ENCODE results near the gene WDR76.
"Not testable (repeated sequence)": the region's sequence is repeated elsewhere in the genome, so short reads cannot be mapped to it uniquely, and the experiment has no call there.

Gene WDR76

DNA sequence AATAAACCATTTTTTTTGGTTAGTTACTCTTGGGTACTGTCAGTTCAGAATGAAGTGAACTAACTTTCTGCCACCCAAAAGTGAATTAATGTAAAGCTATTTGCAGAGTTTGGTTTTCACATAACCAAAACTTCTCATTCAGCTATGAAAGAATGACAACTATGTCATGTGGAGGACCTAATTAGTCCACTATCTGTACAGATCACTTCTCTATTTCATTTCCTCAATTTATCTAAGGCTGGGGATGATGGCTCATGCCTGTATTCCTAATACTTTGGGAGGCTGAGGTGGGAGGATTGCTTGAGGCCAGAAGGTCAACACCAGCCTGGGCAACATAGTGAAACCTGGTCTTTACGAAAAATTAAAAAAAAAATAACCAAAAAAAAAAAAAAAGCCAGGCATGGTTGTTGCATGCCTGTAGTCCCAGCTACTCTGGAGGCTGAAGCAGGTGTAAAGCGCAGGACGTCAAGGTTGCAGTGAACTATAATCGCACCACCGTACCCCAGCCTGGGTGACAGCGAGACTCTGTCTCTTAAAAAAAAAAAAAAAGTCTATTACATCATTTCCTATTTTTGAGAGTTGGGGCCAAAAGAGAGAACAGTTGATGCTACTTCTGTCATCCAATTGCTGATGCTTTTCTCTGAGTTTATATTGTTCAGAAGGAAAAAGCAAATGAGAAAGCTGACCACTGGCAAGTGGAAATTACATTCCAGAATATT is 17.7 kb upstream of the WDR76 start:
- H3K27ac ChIP-seq (ENCODE audit: low read length) = no peak overlapping the region
- H3K9me3 ChIP-seq (ENCODE audit: insufficient read depth, low read length, severe bottlenecking) = no peaks in the 10 kb centered on the region
- no peaks in the 10 kb centered on the region for H3K79me2 ChIP-seq (ENCODE audit: insufficient read depth, low read length)
- no peak overlapping the region for H3K4me2 ChIP-seq (ENCODE audit: insufficient read depth, low read length)
- no peak for DNase-seq
- H3K9ac ChIP-seq (ENCODE audit: low read depth, low read length) = no peak overlapping the region
- H3K4me1 ChIP-seq (ENCODE audit: insufficient read depth, low read length) = no peaks in the 10 kb centered on the region
- no peaks in the 10 kb centered on the region for H3K27me3 ChIP-seq (ENCODE audit: insufficient read depth, low read length, poor library complexity)
- H4K20me1 ChIP-seq (ENCODE audit: insufficient read depth, low read length) = no peaks in the 10 kb centered on the region
- no peak for TF ChIP-seq EZH2 (IDR thresholded peaks at IDR 0.05; ENCODE audit: borderline replicate concordance, low read depth, low read length, severe bottlenecking)
- TF ChIP-seq, protein P1, sequence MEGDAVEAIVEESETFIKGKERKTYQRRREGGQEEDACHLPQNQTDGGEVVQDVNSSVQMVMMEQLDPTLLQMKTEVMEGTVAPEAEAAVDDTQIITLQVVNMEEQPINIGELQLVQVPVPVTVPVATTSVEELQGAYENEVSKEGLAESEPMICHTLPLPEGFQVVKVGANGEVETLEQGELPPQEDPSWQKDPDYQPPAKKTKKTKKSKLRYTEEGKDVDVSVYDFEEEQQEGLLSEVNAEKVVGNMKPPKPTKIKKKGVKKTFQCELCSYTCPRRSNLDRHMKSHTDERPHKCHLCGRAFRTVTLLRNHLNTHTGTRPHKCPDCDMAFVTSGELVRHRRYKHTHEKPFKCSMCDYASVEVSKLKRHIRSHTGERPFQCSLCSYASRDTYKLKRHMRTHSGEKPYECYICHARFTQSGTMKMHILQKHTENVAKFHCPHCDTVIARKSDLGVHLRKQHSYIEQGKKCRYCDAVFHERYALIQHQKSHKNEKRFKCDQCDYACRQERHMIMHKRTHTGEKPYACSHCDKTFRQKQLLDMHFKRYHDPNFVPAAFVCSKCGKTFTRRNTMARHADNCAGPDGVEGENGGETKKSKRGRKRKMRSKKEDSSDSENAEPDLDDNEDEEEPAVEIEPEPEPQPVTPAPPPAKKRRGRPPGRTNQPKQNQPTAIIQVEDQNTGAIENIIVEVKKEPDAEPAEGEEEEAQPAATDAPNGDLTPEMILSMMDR (IDR thresholded peaks at IDR 0.05; ENCODE audit: borderline replicate concordance, extremely low read depth, low read length, poor library complexity, severe bottlenecking) = no peak
- H3K36me3 ChIP-seq (ENCODE audit: insufficient read depth, low read length) = peaks cover 92% of the 10 kb centered on the region
- no peak for ATAC-seq (ENCODE audit: insufficient read depth, low read depth)
- no peak overlapping the region for H2AFZ ChIP-seq (ENCODE audit: low read depth, low read length)
- no peak overlapping the region for H3K4me3 ChIP-seq (ENCODE audit: low read depth in 1 of 2, low read length in 2 of 2)

DNA sequence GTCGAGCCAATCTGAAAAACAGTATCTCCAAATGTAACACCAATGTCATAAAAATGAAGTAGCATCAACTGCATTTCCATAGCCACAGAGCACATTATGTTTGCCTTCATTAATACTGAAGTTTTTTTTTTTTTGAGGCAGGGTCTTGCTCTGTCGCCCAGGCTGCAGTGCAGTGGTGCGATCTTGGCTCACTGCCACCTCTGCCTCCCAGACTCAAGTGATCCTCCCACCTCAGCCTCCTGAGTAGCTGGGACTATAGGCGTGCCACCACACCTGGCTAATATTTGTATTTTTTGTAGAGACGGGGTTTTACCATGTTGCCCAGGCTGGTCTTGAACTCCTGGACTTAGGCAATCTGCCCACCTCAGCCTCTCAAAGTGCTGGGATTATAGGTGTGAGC is 11.7 kb upstream of the WDR76 start:
- H3K4me2 ChIP-seq (ENCODE audit: insufficient read depth, low read length); H3K4me1 ChIP-seq (ENCODE audit: insufficient read depth, low read length); DNase-seq; H3K9me3 ChIP-seq (ENCODE audit: insufficient read depth, low read length, severe bottlenecking); H3K27me3 ChIP-seq (ENCODE audit: insufficient read depth, low read length, poor library complexity); ATAC-seq (ENCODE audit: insufficient read depth, low read depth); H4K20me1 ChIP-seq (ENCODE audit: insufficient read depth, low read length); H3K4me3 ChIP-seq (ENCODE audit: low read depth in 1 of 2, low read length in 2 of 2); H2AFZ ChIP-seq (ENCODE audit: low read depth, low read length); H3K9ac ChIP-seq (ENCODE audit: low read depth, low read length); H3K27ac ChIP-seq (ENCODE audit: low read length): not testable (repeated sequence)
- Histone ChIP-seq H3K36me3 (ENCODE audit: insufficient read depth, low read length) (peaks cover 77% of the 10 kb centered on the region), H3K79me2 (ENCODE audit: insufficient read depth, low read length) (peaks cover 32% of the 10 kb centered on the region)

DNA sequence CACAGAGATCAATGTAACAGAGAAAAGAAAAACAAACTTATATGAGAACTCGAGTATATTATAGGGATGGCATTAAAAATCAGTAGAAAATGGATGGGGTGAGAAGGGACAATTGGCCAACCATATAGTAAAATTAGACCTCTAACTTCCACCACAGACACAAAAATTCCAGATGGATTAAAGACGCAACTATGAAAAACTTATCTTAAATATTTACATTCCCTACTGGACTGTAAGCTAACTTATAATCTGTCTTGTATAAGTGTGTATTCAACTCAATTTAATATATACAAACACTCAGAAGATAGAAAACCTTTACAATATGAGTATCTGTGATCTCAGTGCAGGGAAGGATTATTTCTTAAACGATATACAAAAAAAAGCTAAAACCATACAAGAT is 5.3 kb upstream of the WDR76 start:
- Histone ChIP-seq H3K79me2 (ENCODE audit: insufficient read depth, low read length) (peaks cover 93% of the 10 kb centered on the region), H3K9ac (ENCODE audit: low read depth, low read length) (no peak overlapping the region), H3K36me3 (ENCODE audit: insufficient read depth, low read length) (peaks cover 21% of the 10 kb centered on the region), H3K4me2 (ENCODE audit: insufficient read depth, low read length) (peak overlapping the region; percentile 58), H3K27ac (ENCODE audit: low read length) (no peak overlapping the region; the same call in 1 of the 2 replicates), H3K4me3 (ENCODE audit: low read depth in 1 of 2, low read length in 2 of 2) (no peak overlapping the region), H3K4me1 (ENCODE audit: insufficient read depth, low read length) (peaks cover 56% of the 10 kb centered on the region), H4K20me1 (ENCODE audit: insufficient read depth, low read length) (peaks cover 5% of the 10 kb centered on the region; the same call in 1 of the 2 replicates), H3K9me3 (ENCODE audit: insufficient read depth, low read length, severe bottlenecking) (no peaks in the 10 kb centered on the region), H2AFZ (ENCODE audit: low read depth, low read length) (no peak overlapping the region), H3K27me3 (ENCODE audit: insufficient read depth, low read length, poor library complexity) (no peaks in the 10 kb centered on the region)
- DNase-seq (no peak), ATAC-seq (ENCODE audit: insufficient read depth, low read depth) (no peak)
- TF ChIP-seq EZH2 (IDR thresholded peaks at IDR 0.05; ENCODE audit: borderline replicate concordance, low read depth, low read length, severe bottlenecking) = no peak
- TF ChIP-seq, protein P1 (IDR thresholded peaks at IDR 0.05; ENCODE audit: borderline replicate concordance, extremely low read depth, low read length, poor library complexity, severe bottlenecking) = no peak

DNA sequence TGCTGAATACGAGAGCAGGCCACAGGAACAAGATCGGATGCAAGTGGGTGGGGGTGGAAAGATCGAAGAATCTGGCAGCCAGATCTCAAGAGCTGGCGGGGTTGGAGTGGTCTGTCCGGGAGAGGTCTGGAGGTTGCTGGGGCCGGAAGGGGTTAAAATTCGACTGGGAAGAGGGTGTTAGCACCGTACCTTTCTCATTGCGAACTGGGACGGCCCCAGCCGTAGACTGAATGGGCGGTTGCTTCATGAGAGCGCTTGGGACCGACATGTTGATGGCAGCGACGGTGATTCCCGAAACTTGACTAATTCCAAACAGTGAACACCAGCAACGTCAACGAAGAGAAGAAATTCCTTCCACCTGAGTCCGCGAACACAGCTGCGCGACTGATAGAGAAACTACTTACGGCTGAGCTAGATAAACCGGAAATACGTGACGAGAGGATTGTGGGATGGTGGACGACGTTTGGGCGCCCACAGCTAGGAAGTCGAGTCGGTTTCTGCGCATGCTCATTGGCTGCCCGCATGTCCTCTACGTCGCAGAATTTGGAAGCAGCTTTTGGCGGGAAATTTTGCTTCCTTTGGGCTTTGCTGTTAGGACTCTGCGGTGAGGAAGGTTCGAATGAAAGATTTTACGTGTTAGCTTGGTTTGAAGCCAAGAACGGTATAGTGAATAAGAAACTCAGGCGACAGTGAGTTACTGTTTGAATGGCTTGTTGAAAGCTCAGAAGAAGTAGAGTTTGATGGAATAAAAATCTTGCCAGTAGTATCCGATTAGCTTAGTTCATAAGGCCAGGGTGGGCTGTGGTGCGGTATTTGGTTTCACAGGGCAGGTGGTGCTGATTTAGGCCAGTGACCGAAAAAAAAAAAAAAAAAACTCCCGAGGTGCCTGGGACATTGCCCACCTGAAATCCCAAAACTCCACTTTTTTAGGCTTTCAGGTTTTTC is 2.2 kb upstream of the WDR76 start, which contains the start of gene MFAP1:
Gene MFAP1, minus strand, starts transcription at position 389 of the 945 bp plus-strand sequence. Its CDS starts 121 bp downstream, at position 268.
- Histone ChIP-seq H2AFZ (ENCODE audit: low read depth, low read length) (peak within 1 kb of the TSS; percentile 96), H3K4me1 (ENCODE audit: insufficient read depth, low read length) (peaks cover 77% of the 10 kb centered on the region), H4K20me1 (ENCODE audit: insufficient read depth, low read length) (peaks cover 3% of the 10 kb centered on the region; the same call in 1 of the 2 replicates), H3K79me2 (ENCODE audit: insufficient read depth, low read length) (peaks cover 97% of the 10 kb centered on the region), H3K9ac (ENCODE audit: low read depth, low read length) (peak within 1 kb of the TSS; percentile 68), H3K36me3 (ENCODE audit: insufficient read depth, low read length) (peaks cover 9% of the 10 kb centered on the region), H3K27ac (ENCODE audit: low read length) (peak within 1 kb of the TSS; percentile 95), H3K9me3 (ENCODE audit: insufficient read depth, low read length, severe bottlenecking) (no peaks in the 10 kb centered on the region), H3K4me2 (ENCODE audit: insufficient read depth, low read length) (peak within 1 kb of the TSS; percentile 79), H3K4me3 (ENCODE audit: low read depth in 1 of 2, low read length in 2 of 2) (peak within 1 kb of the TSS; percentile 96 to 97), H3K27me3 (ENCODE audit: insufficient read depth, low read length, poor library complexity) (no peaks in the 10 kb centered on the region)
- DNase-seq = peak; percentile 94
- TF ChIP-seq EZH2 (IDR thresholded peaks at IDR 0.05; ENCODE audit: borderline replicate concordance, low read depth, low read length, severe bottlenecking) = no peak
- TF ChIP-seq, protein P1 (IDR thresholded peaks at IDR 0.05; ENCODE audit: borderline replicate concordance, extremely low read depth, low read length, poor library complexity, severe bottlenecking) = no peak
- ATAC-seq (ENCODE audit: insufficient read depth, low read depth) = peak; percentile 82

DNA sequence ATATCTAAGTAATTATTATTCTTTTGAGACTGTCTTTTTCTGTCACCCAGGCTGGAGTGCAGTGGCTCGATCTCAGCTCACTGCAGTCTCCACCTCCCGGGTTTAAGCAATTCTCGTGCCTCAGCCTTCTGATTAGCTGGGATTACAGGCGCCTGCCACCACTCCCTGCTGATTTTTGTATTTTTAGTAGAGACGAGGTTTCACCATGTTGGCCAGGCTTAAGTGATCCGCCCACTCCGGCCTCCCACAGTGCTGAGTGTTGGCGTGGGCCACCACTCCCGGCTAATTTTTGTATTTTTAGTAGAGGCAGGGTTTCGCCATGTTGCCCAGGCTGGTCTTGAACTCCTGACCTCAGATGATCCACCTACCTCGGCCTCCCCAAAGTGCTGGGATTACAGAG is 1.5 kb upstream of the WDR76 start:
- peak overlapping the region; percentile 95 for H3K27ac ChIP-seq (ENCODE audit: low read length)
- H3K4me2 ChIP-seq (ENCODE audit: insufficient read depth, low read length) = peak overlapping the region; percentile 79
- H3K4me1 ChIP-seq (ENCODE audit: insufficient read depth, low read length) = peaks cover 78% of the 10 kb centered on the region
- H3K36me3 ChIP-seq (ENCODE audit: insufficient read depth, low read length) = peaks cover 13% of the 10 kb centered on the region
- peaks cover 97% of the 10 kb centered on the region for H3K79me2 ChIP-seq (ENCODE audit: insufficient read depth, low read length)
- not testable (repeated sequence) for H3K27me3 ChIP-seq (ENCODE audit: insufficient read depth, low read length, poor library complexity); H3K9me3 ChIP-seq (ENCODE audit: insufficient read depth, low read length, severe bottlenecking); DNase-seq; ATAC-seq (ENCODE audit: insufficient read depth, low read depth); H4K20me1 ChIP-seq (ENCODE audit: insufficient read depth, low read length)
- H3K9ac ChIP-seq (ENCODE audit: low read depth, low read length) = peak overlapping the region; percentile 68
- 0 out of 2 replicates have a peak overlapping the region, but pooled peaks have one; percentile 89 for H2AFZ ChIP-seq (ENCODE audit: low read depth, low read length)
- peak overlapping the region; percentile 7 to 97; a peak in 3 of 4 replicates for H3K4me3 ChIP-seq (ENCODE audit: low read depth in 1 of 2, low read length in 2 of 2)

Measured in DND-41 (cell line).